MM.1S (cell line): ENCODE measurements around the gene MEGF6.

ENCODE experiments used
- EZH2 ChIP-seq: fragments of 300-600 bp; sonication (generic); optimal IDR thresholded peaks from 2 replicates; pipeline ENCODE3; 2017; ENCODE audit warnings: low read depth, mild to moderate bottlenecking, antibody characterized with exemption, low read length, mixed read lengths
- EZH2phosphoT487 ChIP-seq: fragments of 300-600 bp; sonication (generic); IDR thresholded peaks from 2 replicates; pipeline ENCODE4 v1.6.1; 2018; ENCODE audit warnings: antibody characterized with exemption, low read length

GRCh38 chr1:3601743-3602142 lies 9.6 kb downstream of the MEGF6 start:
- TF ChIP-seq EZH2 (no peak), EZH2phosphoT487 (no peak)
